HG02588 (cell line): ENCODE measurements around the gene CD55.
"Not testable (repeated sequence)": the region's sequence is repeated elsewhere in the genome, so short reads cannot be mapped to it uniquely, and the experiment has no call there.

Experiments
- ATAC-seq: cut with Tn5 transposase; IDR thresholded peaks from one replicate; pipeline ENCODE4 v1.9.1; 2021; ENCODE audit warnings: mild to moderate bottlenecking, moderate library complexity; ENCODE audit not compliant: unreplicated experiment

The CD55 gene

GRCh38 chr1:207305489-207305873 is 16.0 kb upstream of the CD55 start:
- no peak for ATAC-seq

DNA sequence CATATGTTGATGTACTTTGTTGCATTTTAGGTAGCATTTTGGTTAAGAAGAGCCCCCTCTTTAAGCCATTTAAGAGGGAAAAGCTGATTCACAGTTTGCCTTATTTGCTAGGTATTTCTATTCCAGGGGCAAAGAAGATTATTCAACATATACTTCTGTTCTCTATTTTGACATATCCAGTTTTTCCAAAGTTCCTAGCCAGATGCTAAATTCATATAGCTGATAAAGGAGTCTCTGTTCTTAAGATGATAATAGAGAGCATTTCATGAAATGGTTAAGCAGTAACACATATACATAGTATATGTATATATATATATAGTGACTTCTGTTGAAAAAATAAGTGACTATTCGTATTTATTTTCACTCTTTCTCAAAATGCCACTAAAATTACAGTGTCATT is 15.5 kb upstream of the CD55 start:
- no peak for ATAC-seq

GRCh38 chr1:207306603-207307002 is 14.9 kb upstream of the CD55 start:
- no peak for ATAC-seq

- ATAC-seq = no peak
Observed at GRCh38 chr1:207308451-207309190, 12.9 kb upstream of the CD55 start.

DNA sequence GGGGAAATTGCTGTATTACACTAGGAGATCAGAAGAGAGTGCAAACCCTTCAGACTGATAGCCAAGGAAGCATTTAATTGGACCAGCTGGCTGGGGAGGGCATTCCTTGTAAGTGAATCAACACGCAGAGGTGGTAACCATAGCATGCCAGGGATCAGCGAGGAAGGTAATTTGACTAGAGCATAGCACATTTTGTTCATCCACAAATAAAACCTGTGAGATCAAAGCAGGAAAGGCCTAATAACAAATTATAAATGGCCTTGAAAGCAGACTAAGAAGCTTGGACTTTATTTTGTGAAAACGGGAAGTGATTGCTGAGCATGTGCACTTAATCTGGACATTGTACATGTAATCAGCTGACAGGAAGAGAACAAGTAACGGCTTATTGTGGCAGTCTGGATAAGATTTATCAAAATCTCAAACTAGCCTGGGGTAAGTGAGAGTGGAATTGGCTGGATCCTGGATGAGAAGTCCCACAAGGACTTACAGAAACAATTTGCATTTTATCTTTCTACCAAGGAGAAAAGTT is 11.7 kb upstream of the CD55 start:
- no peak for ATAC-seq

DNA sequence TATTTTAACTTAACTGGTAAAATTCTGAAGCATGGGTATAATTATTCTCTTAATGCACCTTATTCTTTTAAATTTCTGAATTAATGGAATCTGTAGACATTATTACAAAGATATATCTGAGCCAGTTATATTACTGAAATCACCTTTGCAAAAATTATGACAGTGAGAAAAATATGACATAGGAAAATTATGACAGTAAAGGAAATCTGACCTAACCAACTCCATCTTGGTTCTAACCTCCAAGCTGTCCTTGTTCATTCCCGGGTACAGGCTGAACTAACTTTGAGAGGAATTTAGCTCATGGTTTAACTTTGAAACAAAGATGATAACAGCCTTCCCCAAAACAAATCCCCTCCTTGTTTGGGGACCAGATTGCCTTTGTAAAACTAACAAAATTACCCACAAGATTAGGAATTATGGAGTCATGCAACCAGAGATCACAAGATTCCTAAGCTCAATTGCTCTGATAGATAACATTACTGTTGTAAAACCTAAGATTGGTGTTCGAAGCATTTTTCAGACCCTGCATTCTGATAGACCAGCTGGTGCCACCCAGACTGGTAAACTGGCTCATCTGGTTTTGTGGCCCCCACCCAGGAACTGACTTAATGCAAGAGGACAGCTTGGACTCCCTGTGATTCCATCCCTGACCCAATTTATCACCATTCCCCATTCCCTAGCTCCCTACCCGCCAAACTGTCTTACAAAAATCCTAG is 9.4 kb upstream of the CD55 start:
- no peak for ATAC-seq

DNA sequence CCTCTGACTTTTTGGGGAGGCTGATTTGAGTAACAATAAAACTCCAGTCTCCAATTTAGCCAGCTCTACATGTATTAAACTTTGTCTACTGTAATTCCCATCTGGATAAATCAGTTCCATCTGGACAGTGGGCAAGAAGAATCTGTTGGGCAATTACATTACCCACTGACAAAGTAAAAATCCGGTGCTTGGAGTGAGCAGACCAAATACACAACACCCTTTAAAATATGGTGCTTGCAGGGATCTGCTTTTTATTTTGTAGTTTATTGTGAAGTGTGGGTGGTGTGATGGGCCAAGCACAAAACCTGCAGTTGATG is 8.9 kb upstream of the CD55 start:
- no peak for ATAC-seq

DNA sequence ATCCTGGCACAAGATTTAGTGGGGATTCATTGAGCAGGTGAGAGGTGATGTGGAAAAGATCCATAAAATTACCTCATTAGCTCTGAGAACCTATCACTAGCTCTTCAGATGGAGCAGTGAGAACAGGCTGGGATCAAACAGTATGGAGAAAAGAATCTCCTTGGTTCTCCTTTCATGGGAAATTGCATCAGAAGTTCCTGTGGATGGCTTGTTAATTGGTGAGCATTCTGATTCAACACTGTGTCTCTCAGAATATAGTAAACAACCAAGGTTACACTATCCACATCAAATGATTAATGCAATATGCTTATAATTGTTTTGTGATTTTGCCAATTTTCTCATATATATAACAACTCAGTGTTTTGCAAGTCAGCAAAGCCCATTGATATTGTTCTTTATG is 8.3 kb upstream of the CD55 start:
- no peak for ATAC-seq

- ATAC-seq = no peak
Observed at GRCh38 chr1:207314816-207315215, 6.7 kb upstream of the CD55 start.

DNA sequence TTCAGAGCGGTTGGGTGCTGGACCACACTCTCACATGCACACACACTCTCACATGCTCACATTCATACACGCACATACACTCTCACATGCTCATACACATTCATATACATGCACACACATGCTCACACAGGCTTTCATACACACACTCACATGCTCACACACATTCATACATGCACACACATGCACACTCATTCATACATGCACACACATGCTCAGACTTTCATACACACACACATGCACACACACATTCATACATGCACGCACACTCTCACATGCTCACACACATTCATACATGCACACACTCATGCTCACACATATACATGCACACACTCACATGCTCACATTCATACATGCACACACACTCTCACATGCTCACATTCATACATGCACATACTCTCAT is 6.0 kb upstream of the CD55 start:
- ATAC-seq = no peak

DNA sequence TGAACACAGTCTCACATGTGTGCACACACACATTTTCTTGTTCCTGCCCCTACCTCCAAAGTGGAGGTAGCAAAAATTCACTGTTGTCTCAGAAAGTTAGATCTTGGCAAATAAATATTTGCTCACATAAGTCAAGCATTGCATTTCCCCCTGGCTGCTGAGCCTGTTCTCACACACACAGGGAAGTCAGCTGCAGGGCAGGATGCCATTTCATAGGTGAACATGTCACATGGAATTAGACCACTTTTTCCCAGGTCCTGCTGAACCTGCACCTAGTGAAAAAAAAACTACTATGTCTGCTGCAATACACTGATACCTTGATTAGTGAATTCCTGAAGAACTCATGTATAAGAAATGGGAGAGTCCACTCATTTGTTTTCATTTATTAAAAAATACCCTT is 5.3 kb upstream of the CD55 start:
- no peak for ATAC-seq

- no peak for ATAC-seq
Observed at GRCh38 chr1:207316622-207317391, 4.7 kb upstream of the CD55 start.

DNA sequence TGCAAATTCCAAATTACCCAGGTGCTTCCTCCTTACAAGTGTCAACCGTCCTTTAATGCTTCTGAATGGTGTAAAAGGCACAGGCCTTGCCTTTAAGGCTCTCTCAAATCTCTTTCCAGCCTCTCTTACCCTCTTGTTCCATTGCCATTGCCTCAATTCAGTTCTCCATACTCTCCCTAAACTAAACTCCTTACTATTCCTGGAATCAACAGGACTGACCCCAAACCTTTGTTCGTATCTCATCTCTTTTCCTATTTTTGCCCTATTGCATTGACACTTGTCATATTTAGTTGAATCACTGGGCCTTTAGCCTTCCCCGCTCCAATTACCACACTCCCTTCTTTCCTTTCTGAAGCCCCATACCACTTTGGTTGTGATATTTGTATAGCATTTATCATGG is 3.9 kb upstream of the CD55 start:
- ATAC-seq = no peak

- ATAC-seq = no peak
Observed at GRCh38 chr1:207318072-207318619, 3.3 kb upstream of the CD55 start.

DNA sequence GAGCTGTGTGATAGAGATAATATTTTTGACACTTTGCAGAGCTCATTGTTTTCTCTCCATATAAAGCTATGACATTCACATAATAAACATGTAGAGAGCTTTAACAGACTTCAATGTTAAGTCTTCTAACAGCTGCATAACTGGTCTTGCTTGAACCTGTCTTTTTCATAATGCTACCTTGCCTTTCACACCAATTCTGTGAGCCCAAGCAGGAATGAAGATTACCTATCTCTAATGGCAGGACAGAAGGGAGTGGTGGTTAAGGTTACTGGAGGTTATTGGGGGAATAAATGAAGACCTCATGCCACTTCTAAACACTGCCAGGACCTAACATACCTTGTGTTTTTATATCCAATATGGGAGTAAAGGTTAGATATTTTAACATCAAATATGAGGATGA is 2.3 kb upstream of the CD55 start:
- no peak for ATAC-seq

DNA sequence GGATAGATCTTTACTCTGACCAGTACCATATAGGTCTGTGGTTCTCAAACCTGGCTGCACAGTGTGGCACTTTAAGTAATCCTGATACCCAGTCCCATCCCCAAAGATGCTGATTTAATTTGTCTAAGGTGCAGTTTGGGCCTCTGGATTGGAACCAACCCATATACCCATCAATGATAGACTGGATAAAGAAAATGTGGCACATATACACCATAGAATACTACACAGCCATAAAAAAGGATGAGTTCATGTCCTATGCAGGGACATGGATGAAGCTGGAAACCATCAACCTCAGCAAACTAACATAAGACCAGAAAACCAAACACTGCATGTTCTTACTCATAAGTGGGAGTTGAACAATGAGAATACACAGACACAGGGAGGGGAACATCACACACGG is 1.4 kb upstream of the CD55 start:
- not testable (repeated sequence) for ATAC-seq

DNA sequence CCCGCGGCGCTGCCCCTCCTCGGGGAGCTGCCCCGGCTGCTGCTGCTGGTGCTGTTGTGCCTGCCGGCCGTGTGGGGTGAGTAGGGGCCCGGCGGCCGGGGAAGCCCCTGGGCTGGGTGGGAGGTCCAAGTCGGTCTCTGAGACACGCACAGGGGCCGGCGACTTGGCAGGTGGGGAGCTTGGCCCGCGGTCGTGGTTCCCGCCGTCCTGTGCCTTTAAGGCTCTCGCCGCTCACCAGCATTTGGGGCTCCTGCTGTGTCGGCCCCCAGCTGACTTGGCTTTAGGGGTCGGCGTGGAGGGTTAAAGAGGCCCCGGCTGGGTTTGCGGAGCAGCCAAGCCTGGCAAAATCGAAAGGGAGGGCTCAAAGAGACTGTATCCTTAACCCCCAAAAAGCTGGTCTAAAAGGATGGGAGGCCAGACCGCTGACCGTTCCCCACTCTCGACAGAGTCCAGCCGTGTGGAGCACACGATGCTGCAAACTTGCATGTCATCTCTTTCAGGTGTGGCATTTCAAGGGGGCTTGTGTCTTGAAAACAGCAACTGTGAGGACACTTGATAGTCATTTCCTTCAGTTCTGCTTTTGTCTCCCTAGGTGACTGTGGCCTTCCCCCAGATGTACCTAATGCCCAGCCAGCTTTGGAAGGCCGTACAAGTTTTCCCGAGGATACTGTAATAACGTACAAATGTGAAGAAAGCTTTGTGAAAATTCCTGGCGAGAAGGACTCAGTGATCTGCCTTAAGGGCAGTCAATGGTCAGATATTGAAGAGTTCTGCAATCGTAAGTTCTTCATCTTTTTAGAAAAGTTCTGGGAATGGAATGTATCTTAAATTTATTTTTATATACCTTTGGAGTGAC is 540 bp downstream of the CD55 start:
- ATAC-seq = no peak

DNA sequence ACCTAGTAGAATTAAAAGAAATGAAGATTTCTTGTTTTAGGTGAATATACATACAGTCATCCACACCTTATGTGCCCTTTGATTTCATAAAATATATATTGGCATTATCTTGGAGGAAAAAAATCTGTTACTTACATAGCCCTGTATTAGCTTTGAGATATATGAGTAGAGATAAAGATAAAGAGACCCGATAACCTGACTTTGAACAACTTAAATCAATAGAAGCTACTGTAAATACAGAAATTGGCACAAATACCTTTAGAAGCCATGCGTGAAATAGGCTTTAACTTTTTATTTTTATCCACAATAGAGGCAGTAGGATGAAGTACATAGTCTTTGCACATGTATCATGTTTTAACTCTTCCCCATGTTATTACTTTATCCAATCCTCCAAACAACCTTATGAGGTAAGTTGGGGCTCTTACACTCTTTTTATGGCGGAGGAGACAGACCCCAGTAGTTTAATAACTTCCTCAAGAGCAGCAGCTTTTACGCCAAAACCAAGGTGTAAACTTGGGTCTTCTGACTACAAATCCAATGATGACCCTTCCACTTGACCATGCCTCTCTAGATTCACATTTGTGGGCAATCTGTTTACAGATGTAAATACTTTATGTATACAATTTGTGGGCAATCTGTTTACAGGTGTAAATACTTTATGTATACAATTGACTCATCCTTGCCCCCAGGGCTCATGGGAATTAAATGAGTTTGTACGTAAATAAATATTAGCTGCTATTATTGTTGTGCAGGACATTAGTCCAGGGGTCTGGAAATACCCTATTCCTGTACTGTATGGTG is 2.1 kb downstream of the CD55 start:
- ATAC-seq = no peak

DNA sequence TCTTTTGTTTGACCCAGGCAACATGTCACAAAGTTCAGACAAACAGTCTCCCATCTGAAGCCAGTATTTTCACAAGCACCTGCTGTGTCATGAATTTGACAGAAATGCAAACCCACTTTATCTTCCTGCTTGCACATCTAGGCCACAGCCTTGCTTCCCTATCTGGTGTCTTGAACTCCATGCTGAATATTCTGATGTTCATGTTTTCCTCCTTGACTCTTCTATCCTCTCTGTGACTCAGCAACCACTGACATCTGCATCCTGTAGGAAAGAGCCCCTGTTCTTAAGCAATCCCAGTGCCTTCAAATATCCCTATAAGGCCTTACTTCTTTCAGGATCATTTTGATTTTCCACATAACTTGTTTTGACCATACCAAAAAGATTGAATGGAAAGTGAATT is 6.5 kb downstream of the CD55 start:
- ATAC-seq = no peak

- no peak for ATAC-seq
Observed at GRCh38 chr1:207328908-207329440, 7.5 kb downstream of the CD55 start.
